Liver (tissue), 3 donors: Measurements from ENCODE around the gene EHMT1.

Source experiments
- EGR1 ChIP-seq, 2 donors: IDR thresholded peaks; 2 replicates each; pipeline ENCODE4 v1.6.1; 2016 to 2018; ENCODE audit warnings: antibody characterized with exemption in 2 of 2, low read depth in 2 of 2
- GABPA ChIP-seq, 2 donors: IDR thresholded peaks in 1 of 2; conservative IDR thresholded peaks in 1 of 2; 2 replicates each; pipeline ENCODE4 v1.6.1; 2016; ENCODE audit warnings: antibody characterized with exemption in 2 of 2, mild to moderate bottlenecking in 1 of 2, moderate library complexity in 1 of 2
- RAD21 ChIP-seq, 2 donors: IDR thresholded peaks; 2 replicates each; pipeline ENCODE4 v1.6.1; 2016; ENCODE audit warnings: antibody characterized with exemption in 2 of 2, mild to moderate bottlenecking in 2 of 2
- RXRA ChIP-seq, 2 donors: IDR thresholded peaks; 2 replicates each; pipeline ENCODE4 v1.6.1; 2017 to 2018; ENCODE audit warnings: antibody characterized with exemption in 2 of 2, mild to moderate bottlenecking in 1 of 2
- TAF1 ChIP-seq: conservative IDR thresholded peaks from 2 replicates; pipeline ENCODE4 v1.6.1; 2016; ENCODE audit warnings: antibody characterized with exemption, mild to moderate bottlenecking
- YY1 ChIP-seq: IDR thresholded peaks from 2 replicates; pipeline ENCODE4 v1.6.1; 2016; ENCODE audit warnings: antibody characterized with exemption, mild to moderate bottlenecking
- TF ChIP-seq, protein P1 (sequence below): fragments of 150-350 bp; IDR thresholded peaks from 2 replicates; pipeline ENCODE4 v1.5.1; 2017; ENCODE audit warnings: improper control_type of control experiment, low read depth, low read length; ENCODE audit not compliant: missing input control
- TF ChIP-seq, protein P2 (sequence below): IDR thresholded peaks from 2 replicates; pipeline ENCODE4 v1.6.1; 2016; ENCODE audit warnings: antibody characterized with exemption
- TF ChIP-seq, protein P3 (sequence below): IDR thresholded peaks from 2 replicates; pipeline ENCODE4 v1.6.1; 2016; ENCODE audit warnings: antibody characterized with exemption, mild to moderate bottlenecking
- donor health status: healthy.
- donor health status: healthy.

DNA sequence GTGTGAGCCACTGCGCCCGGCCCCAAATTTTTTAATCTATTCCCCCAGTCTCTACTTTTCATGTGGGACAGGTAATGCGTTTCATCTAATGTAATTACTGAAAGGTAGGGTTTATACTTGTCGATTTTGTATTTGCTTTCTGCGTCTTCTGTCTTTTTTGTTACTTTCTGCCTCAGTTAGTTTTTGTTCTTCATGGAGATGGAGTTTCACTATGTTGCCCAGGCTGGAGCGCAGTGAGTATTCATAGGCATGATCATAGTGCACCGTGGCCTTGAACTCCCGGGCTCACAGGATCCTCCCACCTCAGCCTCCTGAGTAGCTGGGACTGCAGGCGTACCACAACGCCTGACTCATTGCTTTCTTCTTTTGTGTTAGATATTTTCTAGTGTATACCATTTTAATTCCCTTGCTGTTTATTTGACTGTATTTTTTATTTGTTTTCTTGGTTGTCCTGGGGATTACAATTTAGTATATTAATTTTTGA lies 23.4 kb downstream of the EHMT1 start:
- TF ChIP-seq, protein P1, sequence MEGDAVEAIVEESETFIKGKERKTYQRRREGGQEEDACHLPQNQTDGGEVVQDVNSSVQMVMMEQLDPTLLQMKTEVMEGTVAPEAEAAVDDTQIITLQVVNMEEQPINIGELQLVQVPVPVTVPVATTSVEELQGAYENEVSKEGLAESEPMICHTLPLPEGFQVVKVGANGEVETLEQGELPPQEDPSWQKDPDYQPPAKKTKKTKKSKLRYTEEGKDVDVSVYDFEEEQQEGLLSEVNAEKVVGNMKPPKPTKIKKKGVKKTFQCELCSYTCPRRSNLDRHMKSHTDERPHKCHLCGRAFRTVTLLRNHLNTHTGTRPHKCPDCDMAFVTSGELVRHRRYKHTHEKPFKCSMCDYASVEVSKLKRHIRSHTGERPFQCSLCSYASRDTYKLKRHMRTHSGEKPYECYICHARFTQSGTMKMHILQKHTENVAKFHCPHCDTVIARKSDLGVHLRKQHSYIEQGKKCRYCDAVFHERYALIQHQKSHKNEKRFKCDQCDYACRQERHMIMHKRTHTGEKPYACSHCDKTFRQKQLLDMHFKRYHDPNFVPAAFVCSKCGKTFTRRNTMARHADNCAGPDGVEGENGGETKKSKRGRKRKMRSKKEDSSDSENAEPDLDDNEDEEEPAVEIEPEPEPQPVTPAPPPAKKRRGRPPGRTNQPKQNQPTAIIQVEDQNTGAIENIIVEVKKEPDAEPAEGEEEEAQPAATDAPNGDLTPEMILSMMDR: no peak
- TF ChIP-seq RXRA (IDR thresholded peaks at IDR 0.05) (no peak), YY1 (no peak), GABPA (IDR thresholded peaks at IDR 0.05 in 1 of 2, conservative IDR thresholded peaks at IDR 0.05 in 1 of 2) (no peak), TAF1 (no peak), EGR1 (IDR thresholded peaks at IDR 0.05; ENCODE audit: low read depth in 2 of 2) (no peak), RAD21 (IDR thresholded peaks at IDR 0.05) (no peak)
- TF ChIP-seq, protein P2, sequence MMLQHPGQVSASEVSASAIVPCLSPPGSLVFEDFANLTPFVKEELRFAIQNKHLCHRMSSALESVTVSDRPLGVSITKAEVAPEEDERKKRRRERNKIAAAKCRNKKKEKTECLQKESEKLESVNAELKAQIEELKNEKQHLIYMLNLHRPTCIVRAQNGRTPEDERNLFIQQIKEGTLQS: no peak
- TF ChIP-seq, protein P3, sequence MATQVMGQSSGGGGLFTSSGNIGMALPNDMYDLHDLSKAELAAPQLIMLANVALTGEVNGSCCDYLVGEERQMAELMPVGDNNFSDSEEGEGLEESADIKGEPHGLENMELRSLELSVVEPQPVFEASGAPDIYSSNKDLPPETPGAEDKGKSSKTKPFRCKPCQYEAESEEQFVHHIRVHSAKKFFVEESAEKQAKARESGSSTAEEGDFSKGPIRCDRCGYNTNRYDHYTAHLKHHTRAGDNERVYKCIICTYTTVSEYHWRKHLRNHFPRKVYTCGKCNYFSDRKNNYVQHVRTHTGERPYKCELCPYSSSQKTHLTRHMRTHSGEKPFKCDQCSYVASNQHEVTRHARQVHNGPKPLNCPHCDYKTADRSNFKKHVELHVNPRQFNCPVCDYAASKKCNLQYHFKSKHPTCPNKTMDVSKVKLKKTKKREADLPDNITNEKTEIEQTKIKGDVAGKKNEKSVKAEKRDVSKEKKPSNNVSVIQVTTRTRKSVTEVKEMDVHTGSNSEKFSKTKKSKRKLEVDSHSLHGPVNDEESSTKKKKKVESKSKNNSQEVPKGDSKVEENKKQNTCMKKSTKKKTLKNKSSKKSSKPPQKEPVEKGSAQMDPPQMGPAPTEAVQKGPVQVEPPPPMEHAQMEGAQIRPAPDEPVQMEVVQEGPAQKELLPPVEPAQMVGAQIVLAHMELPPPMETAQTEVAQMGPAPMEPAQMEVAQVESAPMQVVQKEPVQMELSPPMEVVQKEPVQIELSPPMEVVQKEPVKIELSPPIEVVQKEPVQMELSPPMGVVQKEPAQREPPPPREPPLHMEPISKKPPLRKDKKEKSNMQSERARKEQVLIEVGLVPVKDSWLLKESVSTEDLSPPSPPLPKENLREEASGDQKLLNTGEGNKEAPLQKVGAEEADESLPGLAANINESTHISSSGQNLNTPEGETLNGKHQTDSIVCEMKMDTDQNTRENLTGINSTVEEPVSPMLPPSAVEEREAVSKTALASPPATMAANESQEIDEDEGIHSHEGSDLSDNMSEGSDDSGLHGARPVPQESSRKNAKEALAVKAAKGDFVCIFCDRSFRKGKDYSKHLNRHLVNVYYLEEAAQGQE: no peak
